GM13977 (cell line): ENCODE results near the gene ELOVL3.

ENCODE experiments used
- DNase-seq: peaks from one replicate; pipeline ENCODE4 v3.0.0; 2012; ENCODE audit warnings: low spot score
- CTCF ChIP-seq: IDR thresholded peaks from 2 replicates; pipeline ENCODE4 v1.5.1; 2012; ENCODE audit warnings: mild to moderate bottlenecking, control low read depth; ENCODE audit not compliant: insufficient read depth; ENCODE audit errors: extremely low read depth, missing control alignments
- in situ Hi-C: fragments of 300-500 bp; cut with MboI; formaldehyde crosslinking; loops from one replicate; pipeline ENCODE4 v1.12.0; 2022; ENCODE audit warnings: low sequenced_read_pairs, low pct_unique_long_range_greater_than_20kb, mixed read lengths, inconsistent platforms; ENCODE audit not compliant: unreplicated experiment

Gene ELOVL3

DNA sequence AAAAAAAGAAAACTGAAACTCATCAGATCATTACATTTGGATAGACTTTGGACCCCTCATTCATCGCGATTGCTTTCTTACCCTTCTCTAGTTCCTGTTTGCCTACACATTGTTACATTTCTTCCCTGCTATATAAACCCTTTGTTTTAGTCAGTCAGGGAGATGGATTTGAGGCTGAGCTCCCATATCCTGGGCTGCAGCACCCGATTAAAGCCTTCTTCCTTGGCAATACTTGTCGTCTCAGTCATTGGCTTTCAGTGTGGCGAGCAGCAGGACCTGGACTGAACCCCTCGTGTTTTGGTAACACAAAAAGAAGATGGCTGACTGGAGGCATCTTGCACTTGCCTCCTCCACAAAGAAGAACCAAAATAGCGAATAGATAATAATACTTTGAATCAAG is 34.1 kb upstream of the ELOVL3 start:
- DNase-seq: no peak
- in situ Hi-C loops: no loop called here
- TF ChIP-seq CTCF: no peak

GRCh38 chr10:102195296-102195870 is 30.7 kb upstream of the ELOVL3 start:
- TF ChIP-seq CTCF: no peak
- no peak for DNase-seq
- in situ Hi-C loops: no loop called here

- in situ Hi-C loops: no loop called here
- no peak for TF ChIP-seq CTCF
- DNase-seq: peak; percentile 50
These were observed 29.2 kb upstream of the ELOVL3 start for GRCh38 chr10:102196893-102197292.

GRCh38 chr10:102198027-102198426 is 28.1 kb upstream of the ELOVL3 start:
- in situ Hi-C loops: no loop called here
- DNase-seq: no peak
- no peak for TF ChIP-seq CTCF

- DNase-seq: no peak
- in situ Hi-C loops: no loop called here
- no peak for TF ChIP-seq CTCF
These were observed 25.1 kb upstream of the ELOVL3 start for GRCh38 chr10:102200751-102201640.

DNA sequence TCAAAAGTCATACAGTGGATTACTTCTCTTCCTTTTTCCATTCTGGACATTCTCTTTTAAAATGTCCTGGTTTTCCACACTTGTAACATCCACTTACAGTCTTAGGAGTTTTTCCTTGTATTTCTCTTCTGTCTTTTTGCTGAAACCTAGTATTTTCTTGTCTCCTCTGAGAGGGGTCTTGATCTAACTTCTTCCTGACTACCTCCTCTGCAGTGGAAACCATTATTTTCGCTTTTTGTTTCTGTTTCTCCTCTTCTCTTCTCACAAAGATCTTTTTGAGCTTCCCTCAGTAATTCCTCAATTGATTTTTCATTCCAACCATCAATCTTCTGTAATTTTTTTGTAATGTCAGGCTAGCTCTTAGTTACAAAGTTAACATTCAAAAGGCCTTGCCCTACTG is 23.7 kb upstream of the ELOVL3 start:
- in situ Hi-C loops: no loop called here
- peak; percentile 56 for DNase-seq
- TF ChIP-seq CTCF: no peak
